CD4-positive, alpha-beta T cell (primary cell): ENCODE measurements around the gene CEP192. TPM values are rescaled to one million over a fixed set of nuclear protein-coding genes. Genes with fewer than 3 reads are reported as not detected.
A peak's percentile ranks its signal among the peaks of the same experiment; 100 is the strongest.

Experiments
- ATAC-seq: fragments of 200-7000 bp; cut with Tn5 transposase; one replicate; pipeline ENCODE4 v1.10.0; 2022; ENCODE audit warnings: mild to moderate bottlenecking; ENCODE audit not compliant: poor library complexity
- CTCF ChIA-PET: fragments of 350-600 bp; sonication (Branson Sonifier 250); formaldehyde crosslinking; loops from one replicate; lab custom pipeline; 2021; ENCODE audit warnings: antibody characterized with exemption, inconsistent platforms; lab: Charles Lee
- POLR2A ChIA-PET: fragments of 350-600 bp; sonication (Branson Sonifier 250); formaldehyde crosslinking; loops from one replicate; lab custom pipeline; 2021; ENCODE audit warnings: antibody characterized with exemption, inconsistent platforms; lab: Charles Lee
- DNase-seq, 14 experiments: peaks; one replicate each; pipeline ENCODE4 v3.0.0-alpha.2; 2013 to 2020; ENCODE audit warnings: mixed read lengths in 2 of 14
- H3K27ac ChIP-seq, 2 donors: one replicate each; pipeline versions ENCODE4 v1.5.1 to v1.7.0; 2013; ENCODE audit warnings: low read length in 2 of 2, low read depth in 1 of 2, mild to moderate bottlenecking in 1 of 2
- H3K27me3 ChIP-seq, 2 experiments: 1 replicate in 1 of 2; 2 replicates in 1 of 2; pipeline versions ENCODE4 v1.6.1 to v1.7.0; 2013; ENCODE audit warnings: low read length in 2 of 2, control low read depth in 1 of 2, mild to moderate bottlenecking in 1 of 2, moderate library complexity in 1 of 2; ENCODE audit not compliant: insufficient read depth in 2 of 2, control insufficient read depth in 1 of 2
- H3K36me3 ChIP-seq: one replicate; pipeline ENCODE4 v1.6.1; 2013; ENCODE audit warnings: low read length, control low read depth; ENCODE audit not compliant: insufficient read depth
- H3K4me1 ChIP-seq: one replicate; pipeline ENCODE4 v1.6.1; 2013; ENCODE audit warnings: low read length, control low read depth; ENCODE audit not compliant: insufficient read depth
- H3K4me3 ChIP-seq: one replicate; pipeline ENCODE4 v1.5.1; 2013; ENCODE audit warnings: mild to moderate bottlenecking, low read length, moderate library complexity
- H3K9me3 ChIP-seq, 2 experiments: 1 replicate in 1 of 2; 2 replicates in 1 of 2; pipeline versions ENCODE4 v1.6.1 to v1.7.0; 2013; ENCODE audit warnings: low read length in 2 of 2, mild to moderate bottlenecking in 2 of 2, control low read depth in 1 of 2, moderate library complexity in 1 of 2; ENCODE audit not compliant: control insufficient read depth in 1 of 2, insufficient read depth in 1 of 2
- H3K27ac Mint-ChIP-seq: one replicate; pipeline ENCODE4 v1.8.0; 2020; ENCODE audit warnings: mixed read lengths
- H3K27me3 Mint-ChIP-seq: one replicate; pipeline ENCODE4 v1.8.0; 2021; ENCODE audit warnings: mixed read lengths
- H3K36me3 Mint-ChIP-seq: one replicate; pipeline ENCODE4 v1.8.0; 2021; ENCODE audit warnings: low read depth, mixed read lengths
- H3K4me1 Mint-ChIP-seq: one replicate; pipeline ENCODE4 v1.8.0; 2021; ENCODE audit warnings: low read depth, mixed read lengths
- H3K4me3 Mint-ChIP-seq: one replicate; pipeline ENCODE4 v1.8.0; 2020; ENCODE audit warnings: mild to moderate bottlenecking, mixed read lengths
- H3K9me3 Mint-ChIP-seq: one replicate; pipeline ENCODE4 v1.8.0; 2020; ENCODE audit warnings: mixed read lengths
- intact Hi-C, 2 experiments: fragments of 100-400 bp; cut with DNase I in 1 of 2; cut with micrococcal nuclease in 1 of 2; formaldehyde crosslinking; loops; one replicate each; pipeline versions ENCODE4 v1.15.1 to v1.9.0; 2023 to 2025; cut with DNase I, micrococcal nuclease
- total RNA-seq, 174 experiments: library from RNA in 2 of 174; stranded (reverse) in 2 of 174; gene quantifications; one replicate each; pipeline ENCODE4 v1.2.3 and lab custom pipeline; 2021 to 2026
- TF ChIP-seq, protein P1 (sequence below): fragments of 200-600 bp; IDR thresholded peaks from one replicate; pipeline ENCODE4 v1.8.0; 2022; ENCODE audit warnings: antibody characterized with exemption, mild to moderate bottlenecking

The CEP192 gene
- total RNA-seq, 2 experiments from 2014 or later, result 23.4 to 25.0 TPM

DNA sequence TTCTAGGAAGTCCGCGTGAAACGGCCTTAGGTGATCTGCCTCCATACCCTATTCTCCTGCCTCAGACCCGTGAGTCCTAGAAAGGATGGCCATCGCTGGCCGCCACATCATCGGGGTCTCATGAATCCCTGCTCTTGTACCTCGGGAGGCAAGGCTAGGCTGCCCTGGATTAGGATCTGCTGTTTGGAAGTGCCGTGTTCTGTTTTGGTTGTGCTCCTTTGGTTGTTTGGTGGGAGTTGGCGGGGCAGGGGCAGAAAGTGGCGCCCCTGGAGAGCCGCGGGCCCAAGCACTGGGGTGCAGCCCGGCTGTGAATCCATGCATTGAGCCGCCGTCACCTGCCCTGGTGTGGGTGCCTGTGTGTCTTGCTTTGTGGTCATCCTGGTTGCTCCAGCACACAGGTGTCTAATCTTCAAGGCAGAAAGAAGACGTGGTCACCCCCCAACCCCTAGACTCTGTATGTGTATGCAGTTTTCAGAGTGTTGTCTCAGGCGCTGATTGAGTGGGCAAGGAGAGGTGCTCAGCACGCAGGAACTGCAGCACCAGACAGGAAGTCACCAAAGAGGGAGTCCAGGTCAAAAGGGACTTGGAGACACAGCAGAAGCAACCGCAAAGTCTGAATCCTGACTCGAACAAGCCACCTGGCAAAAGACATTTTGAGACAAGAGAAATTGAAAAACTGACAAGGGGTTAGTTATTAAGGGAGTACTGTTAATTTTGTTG lies 147.4 kb downstream of the CEP192 start:
- Histone ChIP-seq H3K9me3 (peaks cover 2 to 22% of the 10 kb centered on the region in 2 experiments), H3K27ac (peak overlapping the region; percentile 48 to 50), H3K36me3 (no peaks in the 10 kb centered on the region), H3K4me1 (peaks cover 27% of the 10 kb centered on the region), H3K4me3 (peak overlapping the region; percentile 72), H3K27me3 (no peaks in the 10 kb centered on the region)
- TF ChIP-seq, protein P1, sequence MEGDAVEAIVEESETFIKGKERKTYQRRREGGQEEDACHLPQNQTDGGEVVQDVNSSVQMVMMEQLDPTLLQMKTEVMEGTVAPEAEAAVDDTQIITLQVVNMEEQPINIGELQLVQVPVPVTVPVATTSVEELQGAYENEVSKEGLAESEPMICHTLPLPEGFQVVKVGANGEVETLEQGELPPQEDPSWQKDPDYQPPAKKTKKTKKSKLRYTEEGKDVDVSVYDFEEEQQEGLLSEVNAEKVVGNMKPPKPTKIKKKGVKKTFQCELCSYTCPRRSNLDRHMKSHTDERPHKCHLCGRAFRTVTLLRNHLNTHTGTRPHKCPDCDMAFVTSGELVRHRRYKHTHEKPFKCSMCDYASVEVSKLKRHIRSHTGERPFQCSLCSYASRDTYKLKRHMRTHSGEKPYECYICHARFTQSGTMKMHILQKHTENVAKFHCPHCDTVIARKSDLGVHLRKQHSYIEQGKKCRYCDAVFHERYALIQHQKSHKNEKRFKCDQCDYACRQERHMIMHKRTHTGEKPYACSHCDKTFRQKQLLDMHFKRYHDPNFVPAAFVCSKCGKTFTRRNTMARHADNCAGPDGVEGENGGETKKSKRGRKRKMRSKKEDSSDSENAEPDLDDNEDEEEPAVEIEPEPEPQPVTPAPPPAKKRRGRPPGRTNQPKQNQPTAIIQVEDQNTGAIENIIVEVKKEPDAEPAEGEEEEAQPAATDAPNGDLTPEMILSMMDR, result no peak
- Mint-ChIP-seq H3K9me3 (no peaks in the 10 kb centered on the region), H3K27ac (peak overlapping the region; percentile 92), H3K27me3 (no peaks in the 10 kb centered on the region), H3K4me3 (peak overlapping the region; percentile 98), H3K4me1 (peaks cover 32% of the 10 kb centered on the region), H3K36me3 (peaks cover 13% of the 10 kb centered on the region)
- DNase-seq (peak in 1 of 14 experiments; percentile 11), ATAC-seq (no peak)
- intact Hi-C loops, result loop anchor here (5.0 to 10.0 kb wide), 4 partner anchors 186 to 764 kb away; partner anchors contain the start of genes AFG3L2 (in 1 of the 2), FAM210A (in 1 of the 2) and RNMT (in 1 of the 2)
- ChIA-PET CTCF (interaction anchor here (1.3 kb wide), 1 partner anchor 11 kb away, joined by 3 read pairs; no protein-coding TSS in a partner anchor), POLR2A (interaction anchor here (0.7 to 1.8 kb wide), 6 partner anchors 10 to 1288 kb away, joined by 3 to 9 read pairs (median 4); partner anchors contain the start of genes AFG3L2 and PTPN2)

DNA sequence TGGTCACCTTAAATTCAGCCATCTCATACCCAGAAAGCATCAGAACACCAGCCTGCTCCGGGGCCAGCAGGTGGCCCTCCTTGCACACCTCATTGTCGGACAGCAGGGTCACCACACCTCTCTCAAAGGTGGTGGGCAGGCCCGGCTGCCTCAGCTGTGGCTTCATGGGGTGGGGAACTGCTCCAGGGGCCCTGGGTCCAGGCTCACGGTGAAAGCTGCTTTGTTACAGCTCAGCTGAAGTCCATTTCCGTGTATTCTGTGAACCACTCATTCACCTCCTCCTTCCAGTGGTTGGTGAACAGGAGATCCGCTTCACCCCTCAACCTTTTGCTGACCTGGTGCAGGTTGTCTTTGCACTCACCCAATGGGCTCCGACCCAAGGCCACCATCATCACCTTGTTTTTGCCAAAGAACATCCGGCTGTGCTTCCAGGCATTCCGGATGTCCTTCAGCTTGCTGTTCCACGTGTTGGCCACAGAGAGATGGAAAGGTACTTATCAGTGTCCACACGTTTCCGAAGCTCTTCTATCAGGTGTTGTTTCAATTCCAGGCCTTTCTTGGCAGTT lies 148.8 kb downstream of the CEP192 start:
- ChIA-PET CTCF (no interaction called here), POLR2A (interaction anchor here (0.6 to 0.7 kb wide), 2 partner anchors 248 to 611 kb away, joined by 3 to 4 read pairs; no protein-coding TSS in a partner anchor)
- H3K4me1 ChIP-seq, result peaks cover 27% of the 10 kb centered on the region
- H3K27me3 ChIP-seq, result no peaks in the 10 kb centered on the region
- ATAC-seq (no peak), DNase-seq (no peak)
- Mint-ChIP-seq H3K4me3 (peak overlapping the region; percentile 48), H3K36me3 (peaks cover 13% of the 10 kb centered on the region), H3K9me3 (no peaks in the 10 kb centered on the region), H3K27ac (no peak overlapping the region), H3K27me3 (no peaks in the 10 kb centered on the region), H3K4me1 (peaks cover 32% of the 10 kb centered on the region)
- TF ChIP-seq, protein P1, result no peak
- no peak overlapping the region for H3K4me3 ChIP-seq
- no peaks in the 10 kb centered on the region for H3K36me3 ChIP-seq
- H3K9me3 ChIP-seq, result peaks cover 16 to 25% of the 10 kb centered on the region in 2 experiments
- intact Hi-C loops, result loop anchor here (5.0 to 10.0 kb wide), 4 partner anchors 188 to 765 kb away; partner anchors contain the start of genes AFG3L2 (in 1 of the 2), FAM210A (in 1 of the 2) and RNMT (in 1 of the 2)
- no peak overlapping the region for H3K27ac ChIP-seq

DNA sequence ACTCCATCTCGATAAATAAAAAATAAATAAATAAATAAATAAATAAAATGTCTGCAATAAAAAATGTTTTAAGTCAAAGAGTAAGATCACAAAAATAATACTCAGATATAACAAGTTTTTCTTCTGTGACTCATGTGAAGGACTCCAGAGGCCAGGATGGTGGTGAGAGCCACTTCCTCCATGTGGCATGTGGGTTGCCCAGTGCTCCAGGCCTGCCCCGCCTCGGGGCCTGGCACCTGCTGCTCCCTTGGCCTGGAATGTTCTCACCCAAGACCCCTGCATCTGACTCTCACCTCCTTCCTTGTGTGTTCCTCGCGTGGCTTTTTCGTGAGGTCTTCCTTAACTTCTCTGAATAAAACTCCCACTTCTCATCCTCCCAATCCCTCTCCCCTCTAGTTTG lies 150.0 kb downstream of the CEP192 start:
- Histone ChIP-seq H3K9me3 (peaks cover 17 to 25% of the 10 kb centered on the region in 2 experiments), H3K36me3 (no peaks in the 10 kb centered on the region), H3K27me3 (no peaks in the 10 kb centered on the region), H3K27ac (no peak overlapping the region), H3K4me1 (peaks cover 20% of the 10 kb centered on the region), H3K4me3 (no peak overlapping the region)
- ChIA-PET POLR2A (no interaction called here), CTCF (interaction anchor here (0.6 kb wide), 1 partner anchor 27 kb away, joined by 3 read pairs; no protein-coding TSS in a partner anchor)
- H3K4me1 Mint-ChIP-seq, result peaks cover 21% of the 10 kb centered on the region
- no peak for ATAC-seq
- H3K36me3 Mint-ChIP-seq, result peaks cover 11% of the 10 kb centered on the region
- intact Hi-C loops, result no loop called here
- DNase-seq, result no peak
- TF ChIP-seq, protein P1, result no peak
- H3K27ac Mint-ChIP-seq, result no peak overlapping the region
- H3K27me3 Mint-ChIP-seq, result no peaks in the 10 kb centered on the region
- no peaks in the 10 kb centered on the region for H3K9me3 Mint-ChIP-seq
- H3K4me3 Mint-ChIP-seq, result no peak overlapping the region
